Thyroid gland (tissue), 4 donors: Measurements from ENCODE around the gene PDZD7. TPM values are rescaled to one million over a fixed set of nuclear protein-coding genes. Genes with fewer than 3 reads are reported as not detected.
A peak's percentile ranks its signal among the peaks of the same experiment; 100 is the strongest.

Source experiments
- DNase-seq, 2 donors: peaks; one replicate each; pipeline ENCODE4 v3.0.0-alpha.2; 2019
- H3K27ac ChIP-seq, 3 donors: fragments of 200-600 bp; sonication (generic); 1 replicate in 2 of 3; 2 replicates in 1 of 3; pipeline ENCODE4 v1.5.1; 2016 to 2019; ENCODE audit warnings: mild to moderate bottlenecking in 1 of 3, moderate library complexity in 1 of 3
- H3K27me3 ChIP-seq: fragments of 200-600 bp; sonication (generic); one replicate; pipeline ENCODE4 v1.5.1; 2019
- H3K36me3 ChIP-seq, 2 donors: fragments of 200-600 bp; sonication (generic); one replicate each; pipeline ENCODE4 v1.5.1; 2016 to 2019
- H3K4me1 ChIP-seq, 2 donors: fragments of 200-600 bp; sonication (generic); one replicate each; pipeline ENCODE4 v1.5.1; 2017 to 2019
- H3K4me3 ChIP-seq, 3 donors: fragments of 200-600 bp; sonication (generic); replicated peaks in 1 of 3; 1 replicate in 2 of 3; 2 replicates in 1 of 3; pipeline ENCODE4 v1.5.1; 2016; ENCODE audit warnings: mild to moderate bottlenecking in 1 of 3
- H3K9me3 ChIP-seq: fragments of 200-600 bp; sonication (generic); one replicate; pipeline ENCODE4 v1.5.1; 2017
- POLR2A ChIP-seq, 2 donors: fragments of 450-650 bp; IDR thresholded peaks; one replicate each; pipeline ENCODE4 v1.6.1; 2017; ENCODE audit warnings: antibody characterized with exemption in 2 of 2, mild to moderate bottlenecking in 2 of 2, moderate library complexity in 1 of 2
- WGBS, 2 donors: methylation state at CpG; one replicate each; pipeline ENCODE4 v1.1.5; 2017; 5-methylcytosine and 5-hydroxymethylcytosine counted together
- intact Hi-C: fragments of 100-400 bp; cut with DNase I; formaldehyde crosslinking; loops from one replicate; pipeline ENCODE4 v1.15.1; 2023
- total RNA-seq, 4 donors: library from RNA; depleted of rRNA; stranded (reverse); fragments of >200 nt; gene quantifications; one replicate each; pipeline ENCODE4 v1.2.3, GENCODE V29; 2016
- TF ChIP-seq, protein P1 (sequence below), 6 experiments: fragments of 200-600 bp in 3 of 6; fragments of 450-650 bp in 3 of 6; sonication (generic) in 3 of 6; IDR thresholded peaks; one replicate each; pipeline ENCODE4 v1.5.1; 2016 to 2019; ENCODE audit warnings: antibody characterized with exemption in 6 of 6, mild to moderate bottlenecking in 2 of 6, inconsistent platforms in 1 of 6, moderate library complexity in 1 of 6

Gene PDZD7
- total RNA-seq, 4 donors from 2014 or later = 0.24 to 1.1 (median 0.69) TPM

DNA sequence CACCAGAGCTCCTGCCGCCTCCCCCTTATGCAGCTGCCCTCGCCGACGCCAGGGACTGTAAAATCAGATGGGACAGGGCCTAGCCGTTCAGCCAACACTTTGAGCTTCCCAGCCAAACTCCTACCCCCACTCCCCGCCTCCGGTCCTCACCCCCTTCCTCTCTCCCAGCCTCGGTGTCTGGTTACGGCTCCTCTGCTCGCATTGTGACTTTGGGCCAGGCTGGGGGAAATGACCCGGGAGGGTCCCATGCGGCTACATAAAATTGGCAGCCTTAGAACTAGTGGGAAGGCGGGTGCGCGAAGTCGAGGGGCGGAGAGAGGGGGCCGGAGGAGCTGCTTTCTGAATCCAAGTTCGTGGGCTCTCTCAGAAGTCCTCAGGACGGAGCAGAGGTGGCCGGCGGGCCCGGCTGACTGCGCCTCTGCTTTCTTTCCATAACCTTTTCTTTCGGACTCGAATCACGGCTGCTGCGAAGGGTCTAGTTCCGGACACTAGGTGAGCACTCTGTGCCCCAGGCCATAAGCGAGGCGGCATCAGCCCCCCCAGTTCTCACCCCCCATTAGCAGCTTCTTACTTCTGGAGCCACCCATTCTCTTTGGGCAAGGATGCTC is 30.8 kb upstream of the PDZD7 start, which contains the start of gene KAZALD1:
Gene KAZALD1, plus strand, starts transcription at position 366 of the 608 bp plus-strand sequence. CDS start 604 bp downstream, outside the sequence.
- intact Hi-C loops = no loop called here
- peak in 1 of 2 donors; percentile 32 for DNase-seq
- Histone ChIP-seq H3K27ac (peak within 1 kb of the TSS; percentile 85 to 100 (median 99)), H3K27me3 (no peaks in the 10 kb centered on the region), H3K4me1 (peaks cover 32 to 45% of the 10 kb centered on the region in 2 donors), H3K36me3 (no peaks in the 10 kb centered on the region), H3K4me3 (peak within 1 kb of the TSS; percentile 30 to 93 (median 53)), H3K9me3 (no peaks in the 10 kb centered on the region)
- no peak for TF ChIP-seq POLR2A (IDR thresholded peaks at IDR 0.05)
- TF ChIP-seq, protein P1, sequence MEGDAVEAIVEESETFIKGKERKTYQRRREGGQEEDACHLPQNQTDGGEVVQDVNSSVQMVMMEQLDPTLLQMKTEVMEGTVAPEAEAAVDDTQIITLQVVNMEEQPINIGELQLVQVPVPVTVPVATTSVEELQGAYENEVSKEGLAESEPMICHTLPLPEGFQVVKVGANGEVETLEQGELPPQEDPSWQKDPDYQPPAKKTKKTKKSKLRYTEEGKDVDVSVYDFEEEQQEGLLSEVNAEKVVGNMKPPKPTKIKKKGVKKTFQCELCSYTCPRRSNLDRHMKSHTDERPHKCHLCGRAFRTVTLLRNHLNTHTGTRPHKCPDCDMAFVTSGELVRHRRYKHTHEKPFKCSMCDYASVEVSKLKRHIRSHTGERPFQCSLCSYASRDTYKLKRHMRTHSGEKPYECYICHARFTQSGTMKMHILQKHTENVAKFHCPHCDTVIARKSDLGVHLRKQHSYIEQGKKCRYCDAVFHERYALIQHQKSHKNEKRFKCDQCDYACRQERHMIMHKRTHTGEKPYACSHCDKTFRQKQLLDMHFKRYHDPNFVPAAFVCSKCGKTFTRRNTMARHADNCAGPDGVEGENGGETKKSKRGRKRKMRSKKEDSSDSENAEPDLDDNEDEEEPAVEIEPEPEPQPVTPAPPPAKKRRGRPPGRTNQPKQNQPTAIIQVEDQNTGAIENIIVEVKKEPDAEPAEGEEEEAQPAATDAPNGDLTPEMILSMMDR (IDR thresholded peaks at IDR 0.05) = no peak
- 57 to 61% methylated on average over 29 to 31 of the region's 31 CpGs for WGBS, 2 donors

- H3K27me3 ChIP-seq = no peaks in the 10 kb centered on the region
- peak overlapping the region; percentile 85 to 100 (median 99) for H3K27ac ChIP-seq
- DNase-seq = peak; percentile 97 to 98
- H3K4me3 ChIP-seq = peak overlapping the region; percentile 30 to 93 (median 53)
- peak in 1 of 2 donors; percentile 73 for TF ChIP-seq POLR2A (IDR thresholded peaks at IDR 0.05)
- TF ChIP-seq, protein P1 (IDR thresholded peaks at IDR 0.05) = no peak
- peaks cover 25 to 39% of the 10 kb centered on the region in 2 donors for H3K4me1 ChIP-seq
- H3K9me3 ChIP-seq = no peaks in the 10 kb centered on the region
- no peaks in the 10 kb centered on the region for H3K36me3 ChIP-seq
- intact Hi-C loops = no loop called here
- WGBS, 2 donors = 11 to 16% methylated on average over 5 to 15 of the region's 67 CpGs
These were observed 30.2 kb upstream of the PDZD7 start for GRCh38 chr10:101060951-101061623.

DNA sequence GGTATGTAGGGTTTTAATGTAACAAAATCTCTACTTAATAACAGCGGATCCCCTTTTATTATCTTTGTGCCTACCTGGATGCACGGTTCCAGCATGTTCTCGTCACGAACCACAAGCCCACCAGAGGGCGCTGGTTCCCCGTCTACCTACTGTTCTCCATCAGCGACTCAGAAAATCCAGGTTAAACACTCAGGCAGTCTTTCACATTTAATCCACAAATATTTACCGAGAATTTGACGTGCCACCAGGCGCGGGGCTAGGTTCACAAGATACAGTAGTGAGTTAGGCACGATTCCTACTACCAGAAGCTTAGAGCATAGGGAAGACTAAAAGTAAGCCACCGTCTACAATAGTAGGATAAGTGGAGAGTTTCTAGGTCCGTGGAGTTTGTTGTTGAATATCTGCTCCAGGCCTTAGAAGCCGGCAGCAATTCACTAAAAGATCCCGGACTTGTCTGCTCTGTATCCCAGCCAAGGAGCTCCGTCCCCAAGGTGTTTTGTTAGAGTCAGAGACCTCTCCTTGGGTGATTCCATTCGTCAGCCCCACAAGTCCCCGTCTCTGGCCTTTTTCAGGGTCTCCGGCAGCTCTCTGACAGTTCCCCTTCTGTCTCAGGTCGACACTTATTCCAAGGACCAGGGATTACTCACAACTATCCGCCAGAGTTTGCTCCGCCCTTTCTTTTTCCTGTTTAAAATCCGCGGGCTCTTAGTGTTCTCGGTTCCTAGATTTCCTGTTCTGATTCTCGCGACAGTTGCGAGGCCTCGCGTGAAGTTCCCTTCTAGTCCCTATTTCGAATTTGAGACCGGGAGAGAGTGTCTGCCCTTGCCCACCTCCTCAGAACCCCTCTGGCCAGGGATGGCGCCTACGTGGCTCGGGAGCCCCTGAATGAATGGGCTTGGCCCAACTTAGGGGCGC is 29.4 kb upstream of the PDZD7 start:
- intact Hi-C loops = no loop called here
- Histone ChIP-seq H3K36me3 (no peaks in the 10 kb centered on the region), H3K4me3 (peak overlapping the region; percentile 30 to 93 (median 53)), H3K9me3 (no peaks in the 10 kb centered on the region), H3K4me1 (peaks cover 20 to 32% of the 10 kb centered on the region in 2 donors), H3K27ac (peak overlapping the region; percentile 85 to 100 (median 99)), H3K27me3 (no peaks in the 10 kb centered on the region)
- 0% methylated on average over 31 to 37 of the region's 37 CpGs for WGBS, 2 donors
- peak; percentile 94 to 95 for DNase-seq
- TF ChIP-seq, protein P1 (IDR thresholded peaks at IDR 0.05) = peak; percentile 68 to 87 (median 80)
- TF ChIP-seq POLR2A (IDR thresholded peaks at IDR 0.05) = no peak

DNA sequence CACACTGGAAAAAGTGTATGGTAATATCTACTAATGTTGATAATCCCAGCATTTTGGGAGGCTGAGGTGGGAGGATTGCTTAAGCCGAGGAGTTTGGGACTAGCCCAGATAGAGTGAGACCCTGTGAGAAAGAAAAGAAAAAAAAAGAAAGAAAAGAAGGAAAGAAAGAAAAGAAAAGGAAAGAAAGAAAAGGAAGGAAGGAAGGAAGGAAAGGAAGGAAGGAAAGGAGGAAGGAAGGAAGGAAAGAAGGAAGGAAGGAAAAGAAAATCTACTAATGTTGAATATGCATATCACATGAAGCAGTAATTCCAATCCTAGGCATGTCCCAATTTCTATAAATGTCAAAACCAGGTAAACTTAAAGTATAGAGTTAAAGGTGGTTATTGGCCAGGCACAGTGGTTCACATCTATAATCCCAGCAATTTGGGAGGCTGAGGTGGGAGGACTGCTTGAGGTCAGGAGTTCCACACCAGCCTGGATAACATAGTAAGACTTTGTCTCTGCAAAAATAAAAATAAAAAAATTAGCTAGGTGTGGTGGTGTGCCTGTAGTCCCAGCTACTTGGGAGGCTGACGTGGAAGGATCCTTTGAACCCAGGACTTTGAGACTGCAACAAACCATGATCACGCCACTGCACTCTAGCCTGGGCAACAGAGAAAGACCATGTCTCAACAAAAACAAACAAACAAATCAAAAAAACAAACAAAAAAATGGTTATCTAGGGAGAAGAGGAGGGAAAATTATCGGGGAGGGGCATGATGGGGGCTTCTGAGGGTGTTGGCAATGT is 25.6 kb upstream of the PDZD7 start:
- TF ChIP-seq, protein P1 (IDR thresholded peaks at IDR 0.05) = no peak
- no peak for TF ChIP-seq POLR2A (IDR thresholded peaks at IDR 0.05)
- Histone ChIP-seq H3K36me3 (no peaks in the 10 kb centered on the region), H3K4me3 (no peak overlapping the region), H3K27ac (no peak overlapping the region), H3K9me3 (no peaks in the 10 kb centered on the region), H3K4me1 (peaks cover 5 to 10% of the 10 kb centered on the region in 2 donors), H3K27me3 (no peaks in the 10 kb centered on the region)
- intact Hi-C loops = no loop called here
- no peak for DNase-seq
- WGBS, 2 donors = 95% methylated on average over 4 of the region's 4 CpGs
